ENCODE data around the gene ZNF646.

DNA sequence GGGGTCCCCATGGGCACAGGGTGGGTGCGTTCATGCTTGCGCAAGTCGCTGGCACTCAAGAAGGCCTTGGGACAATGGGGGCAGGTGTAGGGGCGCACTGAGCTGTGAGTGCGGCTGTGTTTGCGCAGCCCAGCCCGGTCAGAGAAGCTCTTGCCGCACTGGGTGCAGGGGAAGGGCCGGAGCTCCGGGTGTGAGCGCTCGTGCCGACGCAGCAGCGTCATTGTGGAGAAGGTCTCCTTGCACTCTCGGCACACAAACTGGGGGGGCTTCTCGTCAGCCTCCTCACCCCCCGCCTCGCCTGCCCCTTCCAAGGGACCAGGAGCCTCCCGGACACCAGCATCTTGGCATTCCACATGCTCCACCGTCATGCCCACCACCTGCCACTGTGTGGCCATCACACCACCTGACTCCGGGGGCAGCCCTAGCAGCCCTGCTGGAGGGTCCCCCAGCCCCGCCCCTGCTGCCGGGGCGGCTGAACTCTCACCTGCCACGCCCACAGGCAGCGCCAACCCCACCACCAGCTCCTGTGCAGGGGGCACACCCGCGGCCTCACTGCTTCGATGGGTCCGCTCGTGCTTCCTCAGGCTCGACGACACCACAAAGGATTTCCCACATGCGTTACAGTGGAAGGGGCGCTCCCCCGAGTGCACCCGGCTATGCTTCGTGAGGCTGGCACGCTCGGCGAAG, 13.0 kb upstream of the ZNF646 start:
- TF ChIP-seq POLR2A (IDR thresholded peaks at IDR 0.05), result no peak
- TF ChIP-seq, protein P1, sequence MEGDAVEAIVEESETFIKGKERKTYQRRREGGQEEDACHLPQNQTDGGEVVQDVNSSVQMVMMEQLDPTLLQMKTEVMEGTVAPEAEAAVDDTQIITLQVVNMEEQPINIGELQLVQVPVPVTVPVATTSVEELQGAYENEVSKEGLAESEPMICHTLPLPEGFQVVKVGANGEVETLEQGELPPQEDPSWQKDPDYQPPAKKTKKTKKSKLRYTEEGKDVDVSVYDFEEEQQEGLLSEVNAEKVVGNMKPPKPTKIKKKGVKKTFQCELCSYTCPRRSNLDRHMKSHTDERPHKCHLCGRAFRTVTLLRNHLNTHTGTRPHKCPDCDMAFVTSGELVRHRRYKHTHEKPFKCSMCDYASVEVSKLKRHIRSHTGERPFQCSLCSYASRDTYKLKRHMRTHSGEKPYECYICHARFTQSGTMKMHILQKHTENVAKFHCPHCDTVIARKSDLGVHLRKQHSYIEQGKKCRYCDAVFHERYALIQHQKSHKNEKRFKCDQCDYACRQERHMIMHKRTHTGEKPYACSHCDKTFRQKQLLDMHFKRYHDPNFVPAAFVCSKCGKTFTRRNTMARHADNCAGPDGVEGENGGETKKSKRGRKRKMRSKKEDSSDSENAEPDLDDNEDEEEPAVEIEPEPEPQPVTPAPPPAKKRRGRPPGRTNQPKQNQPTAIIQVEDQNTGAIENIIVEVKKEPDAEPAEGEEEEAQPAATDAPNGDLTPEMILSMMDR (IDR thresholded peaks at IDR 0.05), result no peak

Measured in body of pancreas (tissue), 4 donors.